Neural progenitor cell (in vitro differentiated cells): ENCODE data around the gene SCCPDH. TPM values are rescaled to one million over a fixed set of nuclear protein-coding genes. Genes with fewer than 3 reads are reported as not detected.

ENCODE experiments used
- DNase-seq: peaks from one replicate; pipeline ENCODE4 v3.0.0-alpha.2; 2016; ENCODE audit warnings: low spot score
- H2AFZ ChIP-seq: fragments of 200-600 bp; sonication (generic); replicated peaks from 2 replicates; pipeline ENCODE4 v1.6.1; 2016; ENCODE audit warnings: antibody characterized with exemption
- H3F3A ChIP-seq: fragments of 200-600 bp; sonication (generic); 2 replicates; pipeline ENCODE4 v1.6.1; 2016; ENCODE audit warnings: antibody characterized with exemption, low read depth
- H3K27ac ChIP-seq: fragments of 200-600 bp; sonication (generic); 2 replicates; pipeline ENCODE4 v1.5.1; 2016; ENCODE audit warnings: mild to moderate bottlenecking
- H3K27me3 ChIP-seq: fragments of 200-600 bp; sonication (generic); 2 replicates; pipeline ENCODE4 v1.6.1; 2016; ENCODE audit warnings: mild to moderate bottlenecking, moderate library complexity
- H3K36me3 ChIP-seq: fragments of 200-600 bp; sonication (generic); 2 replicates; pipeline ENCODE4 v1.5.1; 2016
- H3K4me1 ChIP-seq: fragments of 200-600 bp; sonication (generic); 2 replicates; pipeline ENCODE4 v1.6.1; 2016; ENCODE audit warnings: mixed run types
- H3K4me2 ChIP-seq: fragments of 200-600 bp; sonication (generic); 2 replicates; pipeline ENCODE4 v1.6.1; 2016
- H3K4me3 ChIP-seq: fragments of 200-600 bp; sonication (generic); 2 replicates; pipeline ENCODE4 v1.5.1; 2016
- H3K79me2 ChIP-seq: fragments of 200-600 bp; sonication (generic); 2 replicates; pipeline ENCODE4 v1.6.1; 2016; ENCODE audit warnings: low read depth
- H3K9ac ChIP-seq: fragments of 200-600 bp; sonication (generic); 2 replicates; pipeline ENCODE4 v1.6.1; 2016
- H3K9me3 ChIP-seq: fragments of 200-600 bp; sonication (generic); 2 replicates; pipeline ENCODE4 v1.5.1; 2016; ENCODE audit warnings: low read depth
- H4K20me1 ChIP-seq: fragments of 200-600 bp; sonication (generic); 2 replicates; pipeline ENCODE4 v1.6.1; 2016; ENCODE audit warnings: low read depth
- H3K27ac Mint-ChIP-seq: 3 replicates; pipeline ENCODE4 v1.8.0; 2021; ENCODE audit warnings: mixed read lengths
- H3K27me3 Mint-ChIP-seq: 2 replicates; pipeline ENCODE4 v1.8.0; 2022; ENCODE audit warnings: low read depth, mild to moderate bottlenecking, inconsistent platforms, moderate library complexity, mixed read lengths; ENCODE audit not compliant: insufficient read depth
- H3K36me3 Mint-ChIP-seq: 3 replicates; pipeline ENCODE4 v1.8.0; 2021; ENCODE audit warnings: mixed read lengths
- H3K4me1 Mint-ChIP-seq: 3 replicates; pipeline ENCODE4 v1.8.0; 2021; ENCODE audit warnings: mixed read lengths
- H3K4me3 Mint-ChIP-seq: 3 replicates; pipeline ENCODE4 v1.8.0; 2021; ENCODE audit warnings: mild to moderate bottlenecking, moderate library complexity, mixed read lengths
- H3K9me3 Mint-ChIP-seq: 3 replicates; pipeline ENCODE4 v1.8.0; 2020; ENCODE audit warnings: mixed read lengths
- CTCF ChIP-seq: fragments of 200-600 bp; sonication (generic); IDR thresholded peaks from 2 replicates; pipeline ENCODE4 v1.5.1; 2017; ENCODE audit warnings: antibody characterized with exemption, mild to moderate bottlenecking
- EZH2 ChIP-seq: fragments of 200-600 bp; sonication (generic); IDR thresholded peaks from 2 replicates; pipeline ENCODE4 v1.6.1; 2017; ENCODE audit warnings: antibody characterized with exemption, mild to moderate bottlenecking, moderate library complexity
- EZH2phosphoT487 ChIP-seq: fragments of 200-600 bp; sonication (generic); IDR thresholded peaks from 2 replicates; pipeline ENCODE4 v1.6.1; 2017; ENCODE audit warnings: antibody characterized with exemption
- total RNA-seq: library from RNA; depleted of rRNA; stranded (reverse); fragments of >200 nt; gene quantifications from 2 replicates; pipeline ENCODE4 v1.2.3, GENCODE V29; 2015; ENCODE audit warnings: low replicate concordance

Gene SCCPDH
- total RNA-seq, 1 donor from 2014 or later: 56.3 TPM

DNA sequence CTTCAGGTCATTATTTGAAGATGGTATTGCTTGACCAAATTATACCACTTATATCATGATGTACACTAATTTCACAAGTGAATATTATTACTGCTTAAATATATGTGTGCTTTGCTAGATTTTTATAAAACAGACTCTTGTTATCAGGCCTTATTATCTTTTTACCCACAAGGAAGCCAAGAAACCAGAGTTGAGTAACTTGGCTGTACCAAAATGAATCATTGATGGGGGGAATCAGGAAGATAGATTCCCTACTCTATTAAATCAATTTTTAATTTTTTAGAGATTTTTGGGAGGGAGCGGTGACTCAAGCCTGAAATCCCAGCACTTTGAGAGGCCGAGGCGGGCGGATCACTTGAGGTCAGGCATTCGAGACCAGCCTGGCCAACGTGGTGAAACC lies 16.0 kb upstream of the SCCPDH start:
- DNase-seq: no peak
- Mint-ChIP-seq H3K9me3 (peaks cover 14% of the 10 kb centered on the region), H3K36me3 (no peaks in the 10 kb centered on the region), H3K4me3 (no peak overlapping the region), H3K27ac (no peak overlapping the region), H3K4me1 (no peaks in the 10 kb centered on the region), H3K27me3 (peaks cover 6% of the 10 kb centered on the region)
- H3K4me2 ChIP-seq: no peak overlapping the region
- H3K79me2 ChIP-seq: no peaks in the 10 kb centered on the region
- no peaks in the 10 kb centered on the region for H3K27me3 ChIP-seq
- no peak overlapping the region for H3K27ac ChIP-seq
- H4K20me1 ChIP-seq: no peaks in the 10 kb centered on the region
- H2AFZ ChIP-seq: no peak overlapping the region
- H3K4me3 ChIP-seq: no peak overlapping the region
- no peaks in the 10 kb centered on the region for H3K4me1 ChIP-seq
- H3F3A ChIP-seq: no peaks in the 10 kb centered on the region
- no peak overlapping the region for H3K9ac ChIP-seq
- H3K9me3 ChIP-seq: no peaks in the 10 kb centered on the region
- no peaks in the 10 kb centered on the region for H3K36me3 ChIP-seq
- TF ChIP-seq CTCF (no peak), EZH2 (no peak), EZH2phosphoT487 (no peak)

- no peak overlapping the region for H3K4me3 ChIP-seq
- TF ChIP-seq EZH2phosphoT487 (no peak), EZH2 (no peak), CTCF (no peak)
- no peak overlapping the region for H3K9ac ChIP-seq
These were observed 15.0 kb upstream of the SCCPDH start for GRCh38 chr1:246709196-246709595.

DNA sequence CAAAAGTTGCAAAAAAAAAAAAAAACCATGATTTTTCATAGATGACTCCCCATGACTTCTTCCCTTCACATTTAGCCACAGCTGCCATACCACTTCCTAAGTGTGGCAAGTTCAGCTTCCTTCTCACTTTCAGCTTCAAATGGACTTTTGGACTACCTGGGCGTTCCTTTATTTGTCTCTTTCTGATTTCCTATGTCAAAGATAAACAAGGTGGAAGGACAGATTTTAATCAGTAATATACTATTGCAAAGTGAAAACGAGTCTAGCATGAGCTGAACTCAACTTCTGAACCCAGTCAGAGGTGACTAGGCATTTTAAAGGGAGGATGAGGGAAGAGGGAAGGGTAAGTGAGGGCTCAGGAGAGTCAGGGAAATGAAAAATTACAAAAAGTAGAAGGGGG lies 14.4 kb upstream of the SCCPDH start:
- peaks cover 17% of the 10 kb centered on the region for H3K9me3 Mint-ChIP-seq

More at GRCh38 chr1:246709196-246709595, 15.0 kb upstream of the SCCPDH start:
- H3K4me1 Mint-ChIP-seq: no peaks in the 10 kb centered on the region
- Histone ChIP-seq H3K4me1 (no peaks in the 10 kb centered on the region), H4K20me1 (no peaks in the 10 kb centered on the region), H3K27me3 (no peaks in the 10 kb centered on the region), H3F3A (no peaks in the 10 kb centered on the region), H3K27ac (no peak overlapping the region), H3K9me3 (no peaks in the 10 kb centered on the region), H3K4me2 (no peak overlapping the region), H2AFZ (no peak overlapping the region), H3K79me2 (no peaks in the 10 kb centered on the region), H3K36me3 (no peaks in the 10 kb centered on the region)
- H3K27ac Mint-ChIP-seq: no peak overlapping the region
- H3K4me3 Mint-ChIP-seq: no peak overlapping the region
- no peaks in the 10 kb centered on the region for H3K36me3 Mint-ChIP-seq
- H3K9me3 Mint-ChIP-seq: peaks cover 17% of the 10 kb centered on the region
- peaks cover 9% of the 10 kb centered on the region for H3K27me3 Mint-ChIP-seq
- DNase-seq: no peak

More for the DNA sequence above, 14.4 kb upstream of the SCCPDH start:
- Histone ChIP-seq H3K36me3 (no peaks in the 10 kb centered on the region), H2AFZ (no peak overlapping the region), H3K9me3 (no peaks in the 10 kb centered on the region), H4K20me1 (no peaks in the 10 kb centered on the region), H3K79me2 (no peaks in the 10 kb centered on the region), H3K4me3 (no peak overlapping the region), H3K27me3 (no peaks in the 10 kb centered on the region), H3K4me1 (no peaks in the 10 kb centered on the region), H3K9ac (no peak overlapping the region), H3K27ac (no peak overlapping the region), H3K4me2 (no peak overlapping the region), H3F3A (no peaks in the 10 kb centered on the region)
- TF ChIP-seq CTCF: no peak
- TF ChIP-seq EZH2: no peak
- no peak for TF ChIP-seq EZH2phosphoT487
- Mint-ChIP-seq H3K27me3 (peaks cover 9% of the 10 kb centered on the region), H3K4me3 (no peak overlapping the region), H3K27ac (no peak overlapping the region), H3K36me3 (no peaks in the 10 kb centered on the region), H3K4me1 (no peaks in the 10 kb centered on the region)
- no peak for DNase-seq
